ENCODE data around the gene SLC1A5. TPM values are rescaled to one million over a fixed set of nuclear protein-coding genes. Genes with fewer than 3 reads are reported as not detected.

SLC1A5 gene
- total RNA-seq, 1 experiment from 2014 or later: 239 TPM

DNA sequence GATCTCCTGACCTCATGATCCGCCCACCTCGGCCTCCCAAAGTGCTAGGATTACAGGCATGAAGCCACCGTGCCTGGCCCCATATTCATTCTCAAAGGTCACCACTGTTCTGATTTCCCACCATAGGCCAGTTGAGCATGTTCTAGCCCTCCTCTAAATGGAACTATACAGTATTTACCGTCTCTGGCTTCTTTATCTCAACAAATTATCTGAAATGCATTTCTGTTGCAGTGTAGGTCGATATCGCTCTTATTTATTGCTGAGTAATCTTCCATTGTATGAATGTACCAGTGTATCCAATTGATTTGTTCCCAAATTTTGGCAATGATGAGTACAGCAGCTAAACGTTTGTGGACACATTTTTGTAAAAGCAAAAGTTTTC is 15.4 kb downstream of the SLC1A5 start:
- no peaks in the 10 kb centered on the region for H3K27me3 Mint-ChIP-seq (ENCODE audit: low read depth)
- no peak overlapping the region for H3K4me3 Mint-ChIP-seq
- ATAC-seq: no peak
- ChIA-PET POLR2A (interaction anchor here (1.5 kb wide), 1 partner anchor 16 kb away, joined by 4 read pairs; the partner anchor contains the start of gene SLC1A5), CTCF (interaction anchor here (1.8 to 1.9 kb wide), 2 partner anchors 15 to 19 kb away, joined by 6 to 7 read pairs; no protein-coding TSS in a partner anchor)
- peaks cover 35% of the 10 kb centered on the region for H3K36me3 Mint-ChIP-seq
- H3K9me3 Mint-ChIP-seq: no peaks in the 10 kb centered on the region
- DNase-seq (ENCODE audit: low spot score): no peak
- no peaks in the 10 kb centered on the region; the same call in 1 of the 2 replicates for H3K4me1 Mint-ChIP-seq
- H3K27ac Mint-ChIP-seq: no peak overlapping the region
- TF ChIP-seq, protein P1, sequence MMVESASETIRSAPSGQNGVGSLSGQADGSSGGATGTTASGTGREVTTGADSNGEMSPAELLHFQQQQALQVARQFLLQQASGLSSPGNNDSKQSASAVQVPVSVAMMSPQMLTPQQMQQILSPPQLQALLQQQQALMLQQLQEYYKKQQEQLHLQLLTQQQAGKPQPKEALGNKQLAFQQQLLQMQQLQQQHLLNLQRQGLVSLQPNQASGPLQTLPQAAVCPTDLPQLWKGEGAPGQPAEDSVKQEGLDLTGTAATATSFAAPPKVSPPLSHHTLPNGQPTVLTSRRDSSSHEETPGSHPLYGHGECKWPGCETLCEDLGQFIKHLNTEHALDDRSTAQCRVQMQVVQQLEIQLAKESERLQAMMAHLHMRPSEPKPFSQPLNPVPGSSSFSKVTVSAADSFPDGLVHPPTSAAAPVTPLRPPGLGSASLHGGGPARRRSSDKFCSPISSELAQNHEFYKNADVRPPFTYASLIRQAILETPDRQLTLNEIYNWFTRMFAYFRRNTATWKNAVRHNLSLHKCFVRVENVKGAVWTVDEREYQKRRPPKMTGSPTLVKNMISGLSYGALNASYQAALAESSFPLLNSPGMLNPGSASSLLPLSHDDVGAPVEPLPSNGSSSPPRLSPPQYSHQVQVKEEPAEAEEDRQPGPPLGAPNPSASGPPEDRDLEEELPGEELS (CRISPR knock-in tag; IDR thresholded peaks at IDR 0.05): no peak
- TF ChIP-seq, protein P2, sequence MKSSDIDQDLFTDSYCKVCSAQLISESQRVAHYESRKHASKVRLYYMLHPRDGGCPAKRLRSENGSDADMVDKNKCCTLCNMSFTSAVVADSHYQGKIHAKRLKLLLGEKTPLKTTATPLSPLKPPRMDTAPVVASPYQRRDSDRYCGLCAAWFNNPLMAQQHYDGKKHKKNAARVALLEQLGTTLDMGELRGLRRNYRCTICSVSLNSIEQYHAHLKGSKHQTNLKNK (CRISPR knock-in tag; IDR thresholded peaks at IDR 0.05): peak; percentile 57; the same call in 1 of the 2 replicates
- TF ChIP-seq MXD4 (CRISPR knock-in tag; IDR thresholded peaks at IDR 0.05; ENCODE audit: borderline replicate concordance): no peak
- TF ChIP-seq, protein P3, sequence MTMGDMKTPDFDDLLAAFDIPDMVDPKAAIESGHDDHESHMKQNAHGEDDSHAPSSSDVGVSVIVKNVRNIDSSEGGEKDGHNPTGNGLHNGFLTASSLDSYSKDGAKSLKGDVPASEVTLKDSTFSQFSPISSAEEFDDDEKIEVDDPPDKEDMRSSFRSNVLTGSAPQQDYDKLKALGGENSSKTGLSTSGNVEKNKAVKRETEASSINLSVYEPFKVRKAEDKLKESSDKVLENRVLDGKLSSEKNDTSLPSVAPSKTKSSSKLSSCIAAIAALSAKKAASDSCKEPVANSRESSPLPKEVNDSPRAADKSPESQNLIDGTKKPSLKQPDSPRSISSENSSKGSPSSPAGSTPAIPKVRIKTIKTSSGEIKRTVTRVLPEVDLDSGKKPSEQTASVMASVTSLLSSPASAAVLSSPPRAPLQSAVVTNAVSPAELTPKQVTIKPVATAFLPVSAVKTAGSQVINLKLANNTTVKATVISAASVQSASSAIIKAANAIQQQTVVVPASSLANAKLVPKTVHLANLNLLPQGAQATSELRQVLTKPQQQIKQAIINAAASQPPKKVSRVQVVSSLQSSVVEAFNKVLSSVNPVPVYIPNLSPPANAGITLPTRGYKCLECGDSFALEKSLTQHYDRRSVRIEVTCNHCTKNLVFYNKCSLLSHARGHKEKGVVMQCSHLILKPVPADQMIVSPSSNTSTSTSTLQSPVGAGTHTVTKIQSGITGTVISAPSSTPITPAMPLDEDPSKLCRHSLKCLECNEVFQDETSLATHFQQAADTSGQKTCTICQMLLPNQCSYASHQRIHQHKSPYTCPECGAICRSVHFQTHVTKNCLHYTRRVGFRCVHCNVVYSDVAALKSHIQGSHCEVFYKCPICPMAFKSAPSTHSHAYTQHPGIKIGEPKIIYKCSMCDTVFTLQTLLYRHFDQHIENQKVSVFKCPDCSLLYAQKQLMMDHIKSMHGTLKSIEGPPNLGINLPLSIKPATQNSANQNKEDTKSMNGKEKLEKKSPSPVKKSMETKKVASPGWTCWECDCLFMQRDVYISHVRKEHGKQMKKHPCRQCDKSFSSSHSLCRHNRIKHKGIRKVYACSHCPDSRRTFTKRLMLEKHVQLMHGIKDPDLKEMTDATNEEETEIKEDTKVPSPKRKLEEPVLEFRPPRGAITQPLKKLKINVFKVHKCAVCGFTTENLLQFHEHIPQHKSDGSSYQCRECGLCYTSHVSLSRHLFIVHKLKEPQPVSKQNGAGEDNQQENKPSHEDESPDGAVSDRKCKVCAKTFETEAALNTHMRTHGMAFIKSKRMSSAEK (CRISPR knock-in tag; IDR thresholded peaks at IDR 0.05; ENCODE audit: borderline replicate concordance): peak; percentile 24; the same call in 1 of the 2 replicates

DNA sequence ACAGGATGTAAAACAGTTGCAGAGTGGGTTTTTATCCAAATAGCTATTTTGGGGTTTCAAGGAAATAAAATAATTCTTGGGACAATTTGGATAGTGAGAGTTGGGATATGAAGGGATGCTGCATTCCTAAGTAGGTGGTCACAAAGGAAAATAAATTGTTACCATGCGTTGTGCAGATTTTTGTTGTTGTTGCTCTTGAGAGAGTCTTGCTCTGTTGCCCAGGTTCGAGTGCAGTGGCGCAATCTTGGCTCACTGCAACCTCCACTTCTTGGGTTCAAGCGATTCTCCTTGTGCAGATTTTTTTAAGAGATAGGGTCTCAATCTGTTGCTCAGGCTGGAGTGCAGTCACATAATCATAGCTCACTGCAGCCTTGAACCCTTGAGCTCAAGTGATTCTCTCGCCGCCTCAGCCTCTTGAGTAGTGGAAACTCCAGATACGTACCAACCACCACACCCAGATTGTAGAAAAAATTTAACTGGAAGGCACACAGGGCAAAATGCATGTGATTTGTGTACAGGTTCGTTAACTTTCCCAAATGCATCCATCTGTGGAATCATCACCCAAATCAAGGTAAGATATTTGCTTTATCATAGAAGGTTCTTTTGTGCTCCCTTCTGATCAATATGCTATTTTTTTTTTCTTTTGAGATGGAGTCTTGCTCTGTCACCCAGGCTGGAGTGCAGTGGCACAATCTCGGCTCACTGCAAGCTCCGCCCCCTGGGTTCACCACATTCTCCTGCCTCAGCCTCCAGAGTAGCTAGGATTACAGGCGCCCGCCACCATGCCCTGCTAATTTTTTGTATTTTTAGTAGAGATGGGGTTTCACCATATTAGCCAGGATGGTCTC is 16.0 kb downstream of the SLC1A5 start:
- ChIA-PET CTCF (interaction anchor here (1.8 to 1.9 kb wide), 2 partner anchors 14 to 19 kb away, joined by 6 to 7 read pairs; no protein-coding TSS in a partner anchor), POLR2A (interaction anchor here (1.1 to 1.5 kb wide), 2 partner anchors 12 to 17 kb away, joined by 3 to 4 read pairs; partner anchors contain the start of gene SLC1A5)
- Mint-ChIP-seq H3K9me3 (no peaks in the 10 kb centered on the region), H3K27ac (peak overlapping the region; percentile 6; the same call in 1 of the 2 replicates), H3K36me3 (peaks cover 32% of the 10 kb centered on the region), H3K27me3 (ENCODE audit: low read depth) (no peaks in the 10 kb centered on the region), H3K4me3 (no peak overlapping the region), H3K4me1 (no peaks in the 10 kb centered on the region)
- DNase-seq (ENCODE audit: low spot score): no peak
- no peak for ATAC-seq
- TF ChIP-seq GABPB1 (CRISPR knock-in tag; IDR thresholded peaks at IDR 0.05) (no peak), SMAD3 (CRISPR knock-in tag; IDR thresholded peaks at IDR 0.05; ENCODE audit: borderline replicate concordance) (no peak), SOX15 (CRISPR knock-in tag; IDR thresholded peaks at IDR 0.05) (no peak), ZNF671 (CRISPR knock-in tag; IDR thresholded peaks at IDR 0.05) (peak; percentile 75; the same call in 1 of the 2 replicates), TEAD4 (CRISPR knock-in tag; IDR thresholded peaks at IDR 0.05) (no peak), IRF2 (CRISPR knock-in tag; IDR thresholded peaks at IDR 0.05; ENCODE audit: borderline replicate concordance, low read depth) (no peak), ZNF219 (CRISPR knock-in tag; IDR thresholded peaks at IDR 0.05; ENCODE audit: borderline replicate concordance) (no peak), NFE2L1 (CRISPR knock-in tag; IDR thresholded peaks at IDR 0.05) (no peak)
- TF ChIP-seq, protein P4, sequence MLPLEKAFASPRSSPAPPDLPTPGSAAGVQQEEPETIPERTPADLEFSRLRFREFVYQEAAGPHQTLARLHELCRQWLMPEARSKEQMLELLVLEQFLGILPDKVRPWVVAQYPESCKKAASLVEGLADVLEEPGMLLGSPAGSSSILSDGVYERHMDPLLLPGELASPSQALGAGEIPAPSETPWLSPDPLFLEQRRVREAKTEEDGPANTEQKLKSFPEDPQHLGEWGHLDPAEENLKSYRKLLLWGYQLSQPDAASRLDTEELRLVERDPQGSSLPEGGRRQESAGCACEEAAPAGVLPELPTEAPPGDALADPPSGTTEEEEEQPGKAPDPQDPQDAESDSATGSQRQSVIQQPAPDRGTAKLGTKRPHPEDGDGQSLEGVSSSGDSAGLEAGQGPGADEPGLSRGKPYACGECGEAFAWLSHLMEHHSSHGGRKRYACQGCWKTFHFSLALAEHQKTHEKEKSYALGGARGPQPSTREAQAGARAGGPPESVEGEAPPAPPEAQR (CRISPR knock-in tag; IDR thresholded peaks at IDR 0.05): no peak
- TF ChIP-seq, protein P5, sequence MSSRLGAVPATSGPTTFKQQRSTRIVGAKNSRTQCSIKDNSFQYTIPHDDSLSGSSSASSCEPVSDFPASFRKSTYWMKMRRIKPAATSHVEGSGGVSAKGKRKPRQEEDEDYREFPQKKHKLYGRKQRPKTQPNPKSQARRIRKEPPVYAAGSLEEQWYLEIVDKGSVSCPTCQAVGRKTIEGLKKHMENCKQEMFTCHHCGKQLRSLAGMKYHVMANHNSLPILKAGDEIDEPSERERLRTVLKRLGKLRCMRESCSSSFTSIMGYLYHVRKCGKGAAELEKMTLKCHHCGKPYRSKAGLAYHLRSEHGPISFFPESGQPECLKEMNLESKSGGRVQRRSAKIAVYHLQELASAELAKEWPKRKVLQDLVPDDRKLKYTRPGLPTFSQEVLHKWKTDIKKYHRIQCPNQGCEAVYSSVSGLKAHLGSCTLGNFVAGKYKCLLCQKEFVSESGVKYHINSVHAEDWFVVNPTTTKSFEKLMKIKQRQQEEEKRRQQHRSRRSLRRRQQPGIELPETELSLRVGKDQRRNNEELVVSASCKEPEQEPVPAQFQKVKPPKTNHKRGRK (CRISPR knock-in tag; IDR thresholded peaks at IDR 0.05; ENCODE audit: borderline replicate concordance): no peak
- TF ChIP-seq, protein P6, sequence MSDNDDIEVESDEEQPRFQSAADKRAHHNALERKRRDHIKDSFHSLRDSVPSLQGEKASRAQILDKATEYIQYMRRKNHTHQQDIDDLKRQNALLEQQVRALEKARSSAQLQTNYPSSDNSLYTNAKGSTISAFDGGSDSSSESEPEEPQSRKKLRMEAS (CRISPR knock-in tag; IDR thresholded peaks at IDR 0.05): no peak
- TF ChIP-seq, protein P7, sequence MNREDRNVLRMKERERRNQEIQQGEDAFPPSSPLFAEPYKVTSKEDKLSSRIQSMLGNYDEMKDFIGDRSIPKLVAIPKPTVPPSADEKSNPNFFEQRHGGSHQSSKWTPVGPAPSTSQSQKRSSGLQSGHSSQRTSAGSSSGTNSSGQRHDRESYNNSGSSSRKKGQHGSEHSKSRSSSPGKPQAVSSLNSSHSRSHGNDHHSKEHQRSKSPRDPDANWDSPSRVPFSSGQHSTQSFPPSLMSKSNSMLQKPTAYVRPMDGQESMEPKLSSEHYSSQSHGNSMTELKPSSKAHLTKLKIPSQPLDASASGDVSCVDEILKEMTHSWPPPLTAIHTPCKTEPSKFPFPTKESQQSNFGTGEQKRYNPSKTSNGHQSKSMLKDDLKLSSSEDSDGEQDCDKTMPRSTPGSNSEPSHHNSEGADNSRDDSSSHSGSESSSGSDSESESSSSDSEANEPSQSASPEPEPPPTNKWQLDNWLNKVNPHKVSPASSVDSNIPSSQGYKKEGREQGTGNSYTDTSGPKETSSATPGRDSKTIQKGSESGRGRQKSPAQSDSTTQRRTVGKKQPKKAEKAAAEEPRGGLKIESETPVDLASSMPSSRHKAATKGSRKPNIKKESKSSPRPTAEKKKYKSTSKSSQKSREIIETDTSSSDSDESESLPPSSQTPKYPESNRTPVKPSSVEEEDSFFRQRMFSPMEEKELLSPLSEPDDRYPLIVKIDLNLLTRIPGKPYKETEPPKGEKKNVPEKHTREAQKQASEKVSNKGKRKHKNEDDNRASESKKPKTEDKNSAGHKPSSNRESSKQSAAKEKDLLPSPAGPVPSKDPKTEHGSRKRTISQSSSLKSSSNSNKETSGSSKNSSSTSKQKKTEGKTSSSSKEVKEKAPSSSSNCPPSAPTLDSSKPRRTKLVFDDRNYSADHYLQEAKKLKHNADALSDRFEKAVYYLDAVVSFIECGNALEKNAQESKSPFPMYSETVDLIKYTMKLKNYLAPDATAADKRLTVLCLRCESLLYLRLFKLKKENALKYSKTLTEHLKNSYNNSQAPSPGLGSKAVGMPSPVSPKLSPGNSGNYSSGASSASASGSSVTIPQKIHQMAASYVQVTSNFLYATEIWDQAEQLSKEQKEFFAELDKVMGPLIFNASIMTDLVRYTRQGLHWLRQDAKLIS (CRISPR knock-in tag; IDR thresholded peaks at IDR 0.05; ENCODE audit: borderline replicate concordance): no peak
- TF ChIP-seq, protein P8, sequence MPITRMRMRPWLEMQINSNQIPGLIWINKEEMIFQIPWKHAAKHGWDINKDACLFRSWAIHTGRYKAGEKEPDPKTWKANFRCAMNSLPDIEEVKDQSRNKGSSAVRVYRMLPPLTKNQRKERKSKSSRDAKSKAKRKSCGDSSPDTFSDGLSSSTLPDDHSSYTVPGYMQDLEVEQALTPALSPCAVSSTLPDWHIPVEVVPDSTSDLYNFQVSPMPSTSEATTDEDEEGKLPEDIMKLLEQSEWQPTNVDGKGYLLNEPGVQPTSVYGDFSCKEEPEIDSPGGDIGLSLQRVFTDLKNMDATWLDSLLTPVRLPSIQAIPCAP (CRISPR knock-in tag; IDR thresholded peaks at IDR 0.05): no peak
